ENCODE measurements around the gene NT5C.
"Not testable (repeated sequence)": the region's sequence is repeated elsewhere in the genome, so short reads cannot be mapped to it uniquely, and the experiment has no call there.

DNA sequence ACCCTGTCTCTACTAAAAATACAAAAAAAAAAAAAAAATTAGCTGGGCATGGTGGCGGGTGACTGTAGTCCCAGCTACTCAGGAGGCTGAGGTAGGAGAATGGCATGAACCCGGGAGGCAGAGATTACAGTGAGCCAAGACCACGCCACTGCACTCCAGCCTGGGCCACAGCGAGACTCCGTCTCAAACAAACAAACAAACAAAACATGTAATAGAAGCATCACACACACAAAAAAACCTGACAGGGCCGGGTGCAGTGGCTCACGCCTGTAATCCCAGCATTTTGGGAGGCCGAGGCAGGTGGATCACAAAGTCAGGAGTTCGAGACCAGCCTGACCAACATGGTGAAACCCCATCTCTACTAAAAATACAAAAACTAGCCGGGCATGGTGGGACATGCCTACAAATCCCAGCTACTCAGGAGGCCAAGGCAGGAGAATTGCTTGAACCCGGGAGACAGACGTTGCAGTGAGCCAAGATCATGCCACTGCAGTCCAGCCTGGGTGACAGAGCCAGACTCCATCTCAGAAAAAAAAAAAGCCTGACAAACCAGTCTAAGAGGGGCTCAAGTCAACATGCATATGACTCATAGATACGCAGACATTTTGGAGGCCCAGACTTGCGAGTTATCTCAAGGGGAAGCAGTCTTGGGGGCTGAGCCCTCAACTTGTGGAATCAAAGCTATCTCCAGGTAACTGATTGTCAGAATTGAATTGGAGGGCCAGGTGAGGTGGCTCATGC lies 2.2 kb upstream of the NT5C start:
- not testable (repeated sequence) for TF ChIP-seq EZH2phosphoT487 (IDR thresholded peaks at IDR 0.05; ENCODE audit: borderline replicate concordance); SIN3A (IDR thresholded peaks at IDR 0.05; ENCODE audit: low read depth)

Data from HCT116 (cell line).